Thymus (tissue), 11 donors: ENCODE data around the gene LRMDA. TPM values are rescaled to one million over a fixed set of nuclear protein-coding genes. Genes with fewer than 3 reads are reported as not detected.

Experiments
- DNase-seq, 9 donors: peaks; one replicate each; pipeline ENCODE4 v3.0.0-alpha.2; 2013; ENCODE audit warnings: low spot score in 9 of 9, low read depth in 6 of 9, missing footprints in 1 of 9
- H3K27ac ChIP-seq, 2 donors: one replicate each; pipeline ENCODE4 v1.5.1; 2013; ENCODE audit warnings: control low read depth in 1 of 2, low read depth in 1 of 2, low read length in 1 of 2, mild to moderate bottlenecking in 1 of 2, moderate library complexity in 1 of 2
- H3K27me3 ChIP-seq, 2 donors: one replicate each; pipeline ENCODE4 v1.5.1; 2013; ENCODE audit warnings: low read length in 1 of 2; ENCODE audit not compliant: control insufficient read depth in 2 of 2, insufficient read depth in 1 of 2
- H3K36me3 ChIP-seq, 2 donors: one replicate each; pipeline ENCODE4 v1.5.1; 2013; ENCODE audit warnings: low read length in 1 of 2, mild to moderate bottlenecking in 1 of 2, moderate library complexity in 1 of 2; ENCODE audit not compliant: control insufficient read depth in 2 of 2, insufficient read depth in 2 of 2
- H3K4me1 ChIP-seq, 2 donors: one replicate each; pipeline ENCODE4 v1.5.1; 2013; ENCODE audit warnings: low read length in 2 of 2; ENCODE audit not compliant: control insufficient read depth in 2 of 2, insufficient read depth in 2 of 2
- H3K4me3 ChIP-seq, 2 donors: one replicate each; pipeline ENCODE4 v1.5.1; 2013; ENCODE audit warnings: low read length in 2 of 2, control low read depth in 1 of 2, mild to moderate bottlenecking in 1 of 2
- H3K9me3 ChIP-seq, 2 donors: one replicate each; pipeline ENCODE4 v1.5.1; 2013; ENCODE audit warnings: low read length in 1 of 2, mild to moderate bottlenecking in 1 of 2; ENCODE audit not compliant: control insufficient read depth in 2 of 2, insufficient read depth in 1 of 2
- WGBS: extraction: QIAGEN DNeasy Blood & Tissue Kit; methylation state at CpG from one replicate; pipeline ENCODE4 v1.1.7; 2013; 5-methylcytosine and 5-hydroxymethylcytosine counted together
- polyA plus RNA-seq: library from polyadenylated mRNA; stranded (reverse); fragments of 200-250 nt; gene quantifications from one replicate; pipeline ENCODE4 v1.2.3, GENCODE V29; 2013
- total RNA-seq: library from RNA; stranded (reverse); fragments of 120-200 nt; gene quantifications from one replicate; pipeline ENCODE4 v1.2.4, GENCODE V29; 2013
- donor health status: healthy.

The LRMDA gene
- total and polyA plus RNA-seq, 2 donors: 2.5 to 4.6 TPM

GRCh38 chr10:75414527-75414926, 16.9 kb upstream of the LRMDA start:
- Histone ChIP-seq H3K27me3 (peaks cover 16 to 37% of the 10 kb centered on the region in 2 donors), H3K4me1 (no peaks in the 10 kb centered on the region), H3K9me3 (no peaks in the 10 kb centered on the region), H3K27ac (no peak overlapping the region), H3K4me3 (no peak overlapping the region), H3K36me3 (no peaks in the 10 kb centered on the region)
- no peak for DNase-seq
- 92% methylated on average over 1 of the region's 1 CpG for WGBS

GRCh38 chr10:75417522-75417927, 13.9 kb upstream of the LRMDA start:
- no peak overlapping the region for H3K4me3 ChIP-seq
- H3K27ac ChIP-seq: no peak overlapping the region
- peaks cover 2 to 12% of the 10 kb centered on the region in 2 donors for H3K27me3 ChIP-seq
- no peaks in the 10 kb centered on the region for H3K4me1 ChIP-seq
- H3K36me3 ChIP-seq: no peaks in the 10 kb centered on the region
- H3K9me3 ChIP-seq: no peaks in the 10 kb centered on the region
- WGBS: 87% methylated on average over 5 of the region's 5 CpGs
- DNase-seq: no peak

- 94% methylated on average over 4 of the region's 4 CpGs for WGBS
- H3K4me1 ChIP-seq: no peaks in the 10 kb centered on the region
Observed at GRCh38 chr10:75418293-75418692, 13.1 kb upstream of the LRMDA start.

GRCh38 chr10:75418712-75419111, 12.7 kb upstream of the LRMDA start:
- H3K27me3 ChIP-seq: peaks cover 1 to 8% of the 10 kb centered on the region in 2 donors
- 96% methylated on average over 8 of the region's 8 CpGs for WGBS

More at GRCh38 chr10:75418293-75418692, 13.1 kb upstream of the LRMDA start:
- no peak overlapping the region for H3K27ac ChIP-seq
- H3K27me3 ChIP-seq: peaks cover 2 to 11% of the 10 kb centered on the region in 2 donors
- no peak for DNase-seq
- H3K36me3 ChIP-seq: no peaks in the 10 kb centered on the region
- H3K4me3 ChIP-seq: no peak overlapping the region
- no peaks in the 10 kb centered on the region for H3K9me3 ChIP-seq

GRCh38 chr10:75422913-75423312, 8.5 kb upstream of the LRMDA start:
- Histone ChIP-seq H3K36me3 (no peaks in the 10 kb centered on the region), H3K4me3 (no peak overlapping the region), H3K27me3 (peaks cover 0 to 3% of the 10 kb centered on the region in 2 donors), H3K4me1 (no peaks in the 10 kb centered on the region), H3K27ac (no peak overlapping the region), H3K9me3 (no peaks in the 10 kb centered on the region)
- WGBS: 96% methylated on average over 6 of the region's 6 CpGs
- DNase-seq: no peak

More at GRCh38 chr10:75418712-75419111, 12.7 kb upstream of the LRMDA start:
- H3K9me3 ChIP-seq: no peaks in the 10 kb centered on the region
- H3K27ac ChIP-seq: no peak overlapping the region
- no peak overlapping the region for H3K4me3 ChIP-seq
- H3K4me1 ChIP-seq: no peaks in the 10 kb centered on the region
- no peaks in the 10 kb centered on the region for H3K36me3 ChIP-seq
- DNase-seq: no peak

- 90% methylated on average over 2 of the region's 2 CpGs for WGBS
- no peaks in the 10 kb centered on the region for H3K9me3 ChIP-seq
- no peaks in the 10 kb centered on the region for H3K4me1 ChIP-seq
- H3K27ac ChIP-seq: no peak overlapping the region
- H3K4me3 ChIP-seq: no peak overlapping the region
- H3K36me3 ChIP-seq: no peaks in the 10 kb centered on the region
- DNase-seq: no peak
- H3K27me3 ChIP-seq: peaks cover under 1 to 7% of the 10 kb centered on the region in 2 donors
Observed at GRCh38 chr10:75424571-75424970, 6.9 kb upstream of the LRMDA start.

GRCh38 chr10:75425291-75426079, 5.9 kb upstream of the LRMDA start:
- Histone ChIP-seq H3K36me3 (no peaks in the 10 kb centered on the region), H3K9me3 (no peaks in the 10 kb centered on the region), H3K4me1 (peaks cover 0 to 9% of the 10 kb centered on the region in 2 donors), H3K27me3 (peaks cover 9 to 16% of the 10 kb centered on the region in 2 donors), H3K27ac (no peak overlapping the region), H3K4me3 (no peak overlapping the region)
- 92% methylated on average over 6 of the region's 6 CpGs for WGBS
- DNase-seq: no peak

- WGBS: 90% methylated on average over 1 of the region's 1 CpG
- no peaks in the 10 kb centered on the region for H3K9me3 ChIP-seq
- H3K36me3 ChIP-seq: no peaks in the 10 kb centered on the region
- no peak for DNase-seq
- H3K27me3 ChIP-seq: peaks cover 23 to 28% of the 10 kb centered on the region in 2 donors
- no peak overlapping the region for H3K27ac ChIP-seq
- H3K4me1 ChIP-seq: peaks cover 0 to 14% of the 10 kb centered on the region in 2 donors
- no peak overlapping the region for H3K4me3 ChIP-seq
Observed at GRCh38 chr10:75426880-75427279, 4.5 kb upstream of the LRMDA start.

GRCh38 chr10:75427951-75428350, 3.5 kb upstream of the LRMDA start:
- DNase-seq: no peak
- peaks cover 34 to 38% of the 10 kb centered on the region in 2 donors for H3K27me3 ChIP-seq
- peaks cover 0 to 14% of the 10 kb centered on the region in 2 donors for H3K4me1 ChIP-seq
- no peaks in the 10 kb centered on the region for H3K36me3 ChIP-seq
- 90% methylated on average over 3 of the region's 3 CpGs for WGBS
- no peak overlapping the region for H3K4me3 ChIP-seq
- H3K9me3 ChIP-seq: no peaks in the 10 kb centered on the region
- H3K27ac ChIP-seq: no peak overlapping the region
